AG09309 (cell line): ENCODE data around the gene RERE.
A peak's percentile ranks its signal among the peaks of the same experiment; 100 is the strongest.

ENCODE experiments used
- DNase-seq: peaks from one replicate; pipeline ENCODE4 v3.0.0-alpha.2; 2010; ENCODE audit warnings: low read depth
- H3K4me3 ChIP-seq: 2 replicates; pipeline ENCODE4 v1.5.1; 2011; ENCODE audit warnings: mild to moderate bottlenecking, low read depth, low read length, moderate library complexity; ENCODE audit not compliant: control insufficient read depth
- CTCF ChIP-seq: IDR thresholded peaks from 2 replicates; pipeline ENCODE4 v1.5.1; 2011; ENCODE audit warnings: mild to moderate bottlenecking, low read depth, low read length, inconsistent platforms; ENCODE audit not compliant: insufficient read depth, control insufficient read depth; ENCODE audit errors: missing control alignments

Gene RERE

GRCh38 chr1:8706291-8706690, 111.1 kb downstream of the RERE start:
- TF ChIP-seq CTCF: no peak

GRCh38 chr1:8704866-8705506, 112.5 kb downstream of the RERE start:
- no peak for TF ChIP-seq CTCF
- no peak overlapping the region for H3K4me3 ChIP-seq
- DNase-seq: no peak

More at GRCh38 chr1:8706291-8706690, 111.1 kb downstream of the RERE start:
- no peak for DNase-seq
- no peak overlapping the region for H3K4me3 ChIP-seq

- DNase-seq: peak; percentile 67
- peak overlapping the region; percentile 57 for H3K4me3 ChIP-seq
- TF ChIP-seq CTCF: no peak
Measured at GRCh38 chr1:8702850-8703810, 114.3 kb downstream of the RERE start.

GRCh38 chr1:8702472-8702849, 115.0 kb downstream of the RERE start:
- peak overlapping the region; percentile 57 for H3K4me3 ChIP-seq
- DNase-seq: no peak
- TF ChIP-seq CTCF: no peak

- no peak for DNase-seq
- TF ChIP-seq CTCF: no peak
- peak overlapping the region; percentile 57 for H3K4me3 ChIP-seq
Measured at GRCh38 chr1:8701794-8702471, 115.5 kb downstream of the RERE start.

GRCh38 chr1:8699679-8700078, 117.8 kb downstream of the RERE start:
- TF ChIP-seq CTCF: no peak
- no peak for DNase-seq
- H3K4me3 ChIP-seq: no peak overlapping the region
